Thyroid gland (tissue), 4 donors: ENCODE results near the gene DNAH10.

Experiments used
- CTCF ChIP-seq, 6 experiments: fragments of 200-600 bp in 3 of 6; fragments of 450-650 bp in 3 of 6; sonication (generic) in 3 of 6; IDR thresholded peaks; one replicate each; pipeline ENCODE4 v1.5.1; 2016 to 2019; ENCODE audit warnings: antibody characterized with exemption in 6 of 6, mild to moderate bottlenecking in 2 of 6, inconsistent platforms in 1 of 6, moderate library complexity in 1 of 6
- POLR2A ChIP-seq, 2 donors: fragments of 450-650 bp; IDR thresholded peaks; one replicate each; pipeline ENCODE4 v1.6.1; 2017; ENCODE audit warnings: antibody characterized with exemption in 2 of 2, mild to moderate bottlenecking in 2 of 2, moderate library complexity in 1 of 2

- no peak for TF ChIP-seq CTCF (IDR thresholded peaks at IDR 0.05)
- no peak for TF ChIP-seq POLR2A (IDR thresholded peaks at IDR 0.05)
These were observed 138.8 kb downstream of the DNAH10 start for GRCh38 chr12:123900871-123901376.
